Stomach smooth muscle (tissue), 2 donors: ENCODE results near the gene SCAMP3.
"Not testable (repeated sequence)": the region's sequence is repeated elsewhere in the genome, so short reads cannot be mapped to it uniquely, and the experiment has no call there.

Source experiments
- H3K27ac ChIP-seq: one replicate; pipeline ENCODE4 v1.7.0; 2013; ENCODE audit warnings: mild to moderate bottlenecking, low read length, inconsistent platforms
- H3K27me3 ChIP-seq, 2 donors: one replicate each; pipeline ENCODE4 v1.7.0; 2013; ENCODE audit warnings: low read length in 2 of 2; ENCODE audit not compliant: insufficient read depth in 2 of 2, control insufficient read depth in 1 of 2
- H3K36me3 ChIP-seq, 2 donors: one replicate each; pipeline ENCODE4 v1.7.0; 2013; ENCODE audit warnings: low read length in 2 of 2; ENCODE audit not compliant: control insufficient read depth in 2 of 2, insufficient read depth in 2 of 2
- H3K4me1 ChIP-seq: one replicate; pipeline ENCODE4 v1.7.0; 2013; ENCODE audit warnings: low read length; ENCODE audit not compliant: control insufficient read depth, insufficient read depth
- H3K4me3 ChIP-seq, 2 donors: one replicate each; pipeline ENCODE4 v1.7.0; 2013; ENCODE audit warnings: low read length in 2 of 2
- H3K9ac ChIP-seq, 2 donors: one replicate each; pipeline ENCODE4 v1.7.0; 2013; ENCODE audit warnings: low read length in 2 of 2, mild to moderate bottlenecking in 1 of 2
- H3K9me3 ChIP-seq, 2 donors: one replicate each; pipeline ENCODE4 v1.7.0; 2013; ENCODE audit warnings: low read length in 2 of 2; ENCODE audit not compliant: control insufficient read depth in 2 of 2
- donor health status: healthy.
- donor health status: Pancreatic carcinoma.

Gene SCAMP3

DNA sequence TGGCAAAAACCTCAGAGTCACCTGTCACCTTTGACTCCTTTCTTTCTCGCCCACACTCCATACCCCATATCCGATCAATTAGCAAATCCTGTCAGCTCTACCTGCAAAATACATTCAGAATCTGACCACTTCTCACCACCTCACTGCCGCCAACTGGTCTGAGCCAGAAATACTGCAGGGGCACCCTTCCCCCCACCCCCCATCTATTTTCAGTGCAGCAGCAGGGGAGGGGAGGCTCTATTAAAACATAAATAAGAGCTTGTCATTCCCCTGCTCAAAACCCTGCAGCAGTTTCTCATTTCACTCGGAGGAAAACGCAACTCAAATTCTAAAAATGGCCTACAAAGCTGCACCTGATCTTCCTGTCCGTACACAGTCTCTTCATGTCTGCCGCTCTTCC is 35.2 kb upstream of the SCAMP3 start:
- Histone ChIP-seq H3K27ac (no peak overlapping the region), H3K27me3 (peaks cover 18 to 27% of the 10 kb centered on the region in 2 donors), H3K36me3 (no peaks in the 10 kb centered on the region), H3K4me3 (no peak overlapping the region), H3K9ac (no peak overlapping the region), H3K9me3 (no peaks in the 10 kb centered on the region), H3K4me1 (no peaks in the 10 kb centered on the region)

DNA sequence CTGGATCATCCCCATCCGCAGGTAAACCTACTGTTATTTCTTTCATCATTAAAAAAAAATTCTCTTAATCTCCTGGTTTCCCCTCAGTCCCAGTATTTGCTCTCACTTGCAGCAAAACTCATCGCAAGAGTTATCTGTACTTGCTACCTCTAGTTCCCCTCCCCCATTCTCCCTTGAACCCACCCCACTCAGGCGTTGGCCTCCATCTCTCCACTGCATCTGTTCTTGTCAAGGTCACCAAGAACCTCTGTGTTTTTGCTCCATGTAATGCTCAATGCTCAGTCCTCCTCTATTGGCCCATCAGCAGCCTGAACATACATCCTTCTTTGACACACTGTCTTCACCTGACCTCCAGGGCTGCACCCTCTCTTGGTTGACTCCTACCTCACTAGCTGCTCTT is 34.5 kb upstream of the SCAMP3 start:
- Histone ChIP-seq H3K4me3 (no peak overlapping the region), H3K9ac (no peak overlapping the region), H3K4me1 (no peaks in the 10 kb centered on the region), H3K27me3 (peaks cover 18 to 27% of the 10 kb centered on the region in 2 donors), H3K36me3 (no peaks in the 10 kb centered on the region), H3K9me3 (no peaks in the 10 kb centered on the region), H3K27ac (no peak overlapping the region)

DNA sequence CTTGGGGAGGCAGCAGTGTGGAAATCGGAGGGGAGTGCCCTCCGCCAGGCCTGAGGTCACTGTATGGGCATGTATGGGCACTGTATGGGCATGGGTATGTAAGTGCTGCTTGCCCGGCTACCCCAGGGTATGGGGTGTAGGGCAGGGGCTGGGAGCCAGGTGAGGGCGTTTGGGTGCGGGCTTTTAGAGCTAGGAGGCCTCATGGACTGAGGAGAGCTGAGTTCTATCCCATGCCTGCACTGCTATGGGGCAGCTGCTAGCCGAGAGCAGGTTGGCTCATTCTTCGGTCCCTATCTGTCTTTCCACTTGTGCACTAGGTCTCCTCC is 33.7 kb upstream of the SCAMP3 start:
- H3K9me3 ChIP-seq, result no peaks in the 10 kb centered on the region
- H3K4me3 ChIP-seq, result no peak overlapping the region
- peaks cover 18 to 27% of the 10 kb centered on the region in 2 donors for H3K27me3 ChIP-seq
- no peak overlapping the region for H3K9ac ChIP-seq
- H3K4me1 ChIP-seq, result no peaks in the 10 kb centered on the region
- no peaks in the 10 kb centered on the region for H3K36me3 ChIP-seq
- no peak overlapping the region for H3K27ac ChIP-seq

DNA sequence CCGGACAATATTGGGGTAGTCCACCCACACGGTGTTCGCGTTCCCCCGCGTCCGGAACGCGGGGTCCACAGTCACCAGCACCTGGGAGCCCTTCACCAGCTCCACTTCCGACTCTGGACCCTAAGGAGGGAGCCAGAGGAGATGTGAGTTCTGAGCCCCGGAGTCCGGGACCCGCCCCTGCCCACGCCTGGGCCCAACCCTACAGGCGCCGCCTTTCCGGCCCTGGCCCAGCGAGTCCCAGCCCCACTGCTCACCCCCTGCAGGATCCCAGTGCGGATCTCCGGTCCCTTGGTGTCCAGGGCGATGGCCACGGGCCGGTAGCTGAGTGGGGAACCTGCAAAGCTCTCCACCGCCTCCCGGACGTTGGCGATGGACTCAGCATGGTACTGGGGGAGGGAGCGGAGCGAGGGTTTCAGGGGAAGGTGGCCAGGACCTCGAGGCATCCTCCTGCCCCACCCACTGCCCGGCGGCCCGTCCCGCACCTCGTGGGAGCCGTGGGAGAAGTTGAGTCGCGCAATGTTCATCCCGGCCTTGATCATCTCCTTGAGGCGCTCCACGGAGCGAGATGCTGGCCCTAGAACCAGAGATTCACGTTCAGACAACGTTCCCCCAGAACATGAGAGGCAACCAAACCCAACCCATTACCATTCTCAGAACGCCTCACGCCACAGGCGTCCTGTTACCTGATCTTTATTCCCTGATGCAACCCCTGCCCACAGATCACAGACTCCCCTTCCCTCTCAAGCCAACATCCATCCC is 33.2 kb upstream of the SCAMP3 start:
- Histone ChIP-seq H3K9ac (no peak overlapping the region), H3K27ac (no peak overlapping the region), H3K4me3 (no peak overlapping the region), H3K27me3 (peaks cover 18 to 27% of the 10 kb centered on the region in 2 donors), H3K36me3 (no peaks in the 10 kb centered on the region), H3K4me1 (no peaks in the 10 kb centered on the region), H3K9me3 (no peaks in the 10 kb centered on the region)

DNA sequence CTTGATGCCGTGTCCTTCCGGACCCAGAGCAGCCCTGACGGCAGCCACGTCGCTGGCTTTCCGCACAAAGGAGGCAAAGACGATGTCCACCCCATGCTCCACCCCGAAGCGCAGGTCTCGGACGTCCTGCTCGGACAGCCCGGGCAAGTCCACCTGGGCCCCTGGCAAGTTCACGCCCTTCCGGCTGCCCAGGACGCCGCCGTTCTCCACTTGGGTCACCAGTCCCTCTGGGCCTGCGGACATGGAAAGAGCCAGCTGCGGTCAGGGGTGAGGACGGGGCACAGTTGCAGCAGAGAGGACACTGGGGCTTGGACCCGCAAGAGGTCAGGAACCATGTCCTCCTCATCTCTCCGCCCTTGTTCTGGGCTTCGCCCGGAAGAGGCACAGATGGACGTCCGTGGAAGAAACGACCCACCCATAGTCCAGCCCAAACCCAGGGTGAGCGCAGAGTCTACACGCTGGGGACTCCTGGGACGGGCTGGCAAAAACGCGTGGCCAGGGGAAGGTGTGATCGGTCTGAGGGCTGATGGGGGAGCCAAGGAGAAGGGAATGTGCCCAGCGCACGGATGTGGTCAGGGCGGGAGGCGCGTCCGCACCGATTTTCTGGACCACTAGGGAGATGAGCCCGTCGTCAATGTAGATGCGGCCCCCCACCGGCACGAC is 32.5 kb upstream of the SCAMP3 start:
- Histone ChIP-seq H3K27ac (no peak overlapping the region), H3K9me3 (no peaks in the 10 kb centered on the region), H3K9ac (no peak overlapping the region), H3K4me1 (no peaks in the 10 kb centered on the region), H3K27me3 (peaks cover 18 to 27% of the 10 kb centered on the region in 2 donors), H3K4me3 (no peak overlapping the region), H3K36me3 (no peaks in the 10 kb centered on the region)

DNA sequence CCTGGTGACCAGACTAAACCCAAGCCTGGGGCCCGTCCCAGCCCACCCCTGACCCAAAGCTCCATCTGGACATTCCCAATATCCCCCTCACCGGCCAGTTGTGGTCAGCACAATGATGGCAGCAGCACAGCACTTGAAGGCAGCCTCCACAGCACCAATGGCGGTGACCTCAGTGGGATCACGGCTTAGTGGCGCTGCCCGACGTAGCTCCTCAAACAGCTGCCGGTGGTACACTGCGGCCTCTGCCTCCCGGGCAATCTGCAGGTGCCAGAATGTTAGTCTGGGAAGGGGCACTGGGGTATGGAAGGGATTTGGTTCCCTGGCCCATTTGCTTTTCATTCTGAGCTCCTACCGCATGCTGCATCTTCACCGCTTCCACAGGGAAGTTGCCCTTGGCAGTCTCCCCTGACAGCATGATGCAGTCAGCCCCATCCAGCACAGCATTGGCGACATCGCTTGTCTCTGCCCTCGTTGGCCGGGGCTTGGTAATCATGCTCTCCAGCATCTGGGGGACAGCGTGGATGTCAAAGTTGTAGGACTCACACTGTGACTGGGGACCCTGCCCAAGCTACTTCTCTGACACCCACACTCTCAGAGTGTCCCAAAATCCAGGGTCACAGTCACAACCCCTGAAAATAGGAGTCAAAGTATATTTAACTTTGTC is 31.1 kb upstream of the SCAMP3 start:
- Histone ChIP-seq H3K9ac (no peak overlapping the region), H3K36me3 (no peaks in the 10 kb centered on the region), H3K9me3 (no peaks in the 10 kb centered on the region), H3K4me1 (no peaks in the 10 kb centered on the region), H3K27me3 (peaks cover 18 to 27% of the 10 kb centered on the region in 2 donors), H3K4me3 (no peak overlapping the region), H3K27ac (no peak overlapping the region)

DNA sequence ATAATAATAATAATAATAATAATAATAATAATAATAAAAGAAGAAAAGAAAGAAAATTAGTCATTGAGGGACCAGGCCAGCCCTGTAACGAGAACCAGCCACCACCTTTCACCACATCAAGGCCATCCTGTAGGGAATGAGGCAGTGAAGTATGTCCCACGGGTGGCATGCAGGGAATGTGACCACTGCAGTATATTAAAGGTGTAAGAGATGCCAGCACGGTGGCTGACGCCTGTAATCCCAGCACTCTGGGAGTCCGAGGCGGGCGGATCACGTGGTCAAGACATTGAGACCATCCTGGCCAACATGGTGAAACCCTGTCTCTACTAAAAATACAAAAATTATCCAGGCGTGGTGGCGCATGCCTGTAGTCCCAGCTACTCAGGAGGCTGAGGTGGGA is 28.8 kb upstream of the SCAMP3 start:
- not testable (repeated sequence) for H3K9ac ChIP-seq, H3K4me1 ChIP-seq, H3K27ac ChIP-seq, H3K9me3 ChIP-seq, H3K36me3 ChIP-seq, H3K4me3 ChIP-seq
- H3K27me3 ChIP-seq, result peaks cover 18% of the 10 kb centered on the region in 2 donors

DNA sequence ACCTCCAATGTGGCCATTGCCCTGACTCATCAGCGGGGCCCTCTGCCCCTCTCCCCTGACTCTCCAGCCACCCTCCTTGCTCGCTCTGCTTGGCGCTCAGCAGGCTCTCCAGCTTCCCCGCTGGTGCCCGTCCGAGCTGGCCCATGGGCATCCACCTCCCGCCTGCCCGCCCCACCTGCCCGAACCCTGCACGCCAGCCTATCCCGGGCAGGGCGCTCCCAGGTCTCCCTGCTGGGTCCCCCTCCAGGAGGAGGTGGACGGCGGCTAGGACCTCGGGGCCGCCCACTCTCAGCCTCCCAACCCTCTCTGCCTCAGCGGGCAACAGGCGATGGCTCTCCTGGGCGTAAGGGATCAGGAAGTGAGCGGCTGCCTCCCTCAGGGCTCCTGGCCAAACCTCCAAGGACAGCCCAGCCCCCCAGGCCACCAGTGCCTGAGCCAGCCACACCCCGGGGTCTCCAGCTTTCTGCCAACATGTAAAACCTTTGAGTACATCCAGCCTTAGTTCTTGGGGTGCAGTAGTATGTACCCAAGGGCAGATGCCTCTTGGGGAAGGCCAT is 25.9 kb upstream of the SCAMP3 start:
- Histone ChIP-seq H3K9ac (no peak overlapping the region), H3K4me3 (no peak overlapping the region), H3K9me3 (no peaks in the 10 kb centered on the region), H3K36me3 (no peaks in the 10 kb centered on the region), H3K4me1 (no peaks in the 10 kb centered on the region), H3K27ac (no peak overlapping the region), H3K27me3 (no peaks in the 10 kb centered on the region)

DNA sequence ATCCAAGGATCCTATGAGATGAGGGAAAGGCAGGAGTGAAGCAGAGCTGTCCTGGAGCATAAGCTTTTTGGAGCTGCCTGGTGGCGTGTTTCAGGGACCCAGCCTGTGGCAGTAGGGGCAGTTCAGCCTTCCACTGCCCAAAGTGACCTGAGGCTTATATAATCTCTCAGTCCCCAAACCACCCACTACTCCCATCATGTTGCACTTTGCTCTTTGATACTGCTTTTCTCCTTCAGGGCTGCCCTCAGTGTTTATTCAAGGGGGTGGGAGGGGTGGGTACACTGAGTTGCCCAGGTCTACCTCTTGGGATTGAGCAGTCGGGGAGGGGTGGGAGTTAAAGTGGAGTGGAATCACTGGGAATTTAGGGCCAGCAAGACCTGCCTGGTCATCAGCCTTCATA is 24.4 kb upstream of the SCAMP3 start:
- H3K9me3 ChIP-seq, result no peaks in the 10 kb centered on the region
- H3K4me3 ChIP-seq, result no peak overlapping the region
- no peaks in the 10 kb centered on the region for H3K4me1 ChIP-seq
- H3K27ac ChIP-seq, result no peak overlapping the region
- H3K27me3 ChIP-seq, result no peaks in the 10 kb centered on the region
- H3K9ac ChIP-seq, result no peak overlapping the region
- no peaks in the 10 kb centered on the region for H3K36me3 ChIP-seq

DNA sequence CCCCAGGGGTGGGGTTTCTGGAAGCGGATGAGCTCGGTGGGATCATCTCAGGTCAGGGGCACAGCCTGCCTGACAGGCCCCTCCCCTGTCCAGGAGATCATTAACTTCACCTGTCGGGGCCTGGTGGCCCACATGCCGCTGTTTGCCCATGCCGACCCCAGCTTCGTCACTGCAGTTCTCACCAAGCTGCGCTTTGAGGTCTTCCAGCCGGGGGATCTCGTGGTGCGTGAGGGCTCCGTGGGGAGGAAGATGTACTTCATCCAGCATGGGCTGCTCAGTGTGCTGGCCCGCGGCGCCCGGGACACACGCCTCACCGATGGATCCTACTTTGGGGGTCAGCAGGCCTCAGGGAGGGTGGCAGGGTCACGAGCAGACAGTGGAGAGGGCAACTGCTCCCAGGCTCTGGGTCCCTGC is 23.5 kb upstream of the SCAMP3 start:
- Histone ChIP-seq H3K4me3 (no peak overlapping the region), H3K27ac (no peak overlapping the region), H3K27me3 (no peaks in the 10 kb centered on the region), H3K9me3 (no peaks in the 10 kb centered on the region), H3K4me1 (no peaks in the 10 kb centered on the region), H3K9ac (no peak overlapping the region), H3K36me3 (no peaks in the 10 kb centered on the region)
